CD4-positive, alpha-beta T cell treated with Interleukin-2 at 100 ng/mL for 4 hours (primary cell): Measurements from ENCODE around the gene SLC47A1.
"Not testable (repeated sequence)": the region's sequence is repeated elsewhere in the genome, so short reads cannot be mapped to it uniquely, and the experiment has no call there.

Source experiments
- DNase-seq: peaks from one replicate; pipeline ENCODE4 v3.0.0-alpha.2; 2020; ENCODE audit warnings: low spot score

The SLC47A1 gene

GRCh38 chr17:19558946-19559345 is 25.3 kb downstream of the SLC47A1 start:
- no peak for DNase-seq

DNA sequence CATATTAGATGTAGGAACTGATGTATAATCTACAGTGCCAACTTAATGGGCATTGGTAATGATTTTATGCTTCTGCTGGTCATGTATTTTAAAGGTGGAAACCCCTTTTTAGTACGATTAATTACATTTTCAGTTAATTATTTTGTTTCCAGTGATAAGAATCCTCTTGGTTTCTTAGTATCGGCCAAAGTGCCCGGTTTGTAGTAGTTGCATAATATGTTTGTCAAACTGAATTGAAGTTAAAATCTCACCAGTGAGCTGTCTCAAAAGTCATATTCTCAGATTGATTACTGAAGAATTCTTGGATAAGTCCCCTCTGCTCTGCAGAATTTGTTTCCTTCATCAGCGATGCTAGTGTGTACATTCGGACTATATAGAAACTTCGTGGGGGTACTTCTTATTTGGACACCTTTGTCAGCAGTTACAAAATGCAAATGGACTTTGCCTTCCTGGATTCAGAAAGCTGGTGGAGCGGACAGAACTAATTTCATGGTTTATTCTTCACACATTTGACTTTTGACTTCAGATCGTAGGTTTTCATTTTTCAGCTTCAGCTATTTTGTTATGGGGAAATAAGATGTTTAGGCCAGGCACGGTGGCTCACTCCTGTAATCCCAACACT is 28.2 kb downstream of the SLC47A1 start:
- no peak for DNase-seq

DNA sequence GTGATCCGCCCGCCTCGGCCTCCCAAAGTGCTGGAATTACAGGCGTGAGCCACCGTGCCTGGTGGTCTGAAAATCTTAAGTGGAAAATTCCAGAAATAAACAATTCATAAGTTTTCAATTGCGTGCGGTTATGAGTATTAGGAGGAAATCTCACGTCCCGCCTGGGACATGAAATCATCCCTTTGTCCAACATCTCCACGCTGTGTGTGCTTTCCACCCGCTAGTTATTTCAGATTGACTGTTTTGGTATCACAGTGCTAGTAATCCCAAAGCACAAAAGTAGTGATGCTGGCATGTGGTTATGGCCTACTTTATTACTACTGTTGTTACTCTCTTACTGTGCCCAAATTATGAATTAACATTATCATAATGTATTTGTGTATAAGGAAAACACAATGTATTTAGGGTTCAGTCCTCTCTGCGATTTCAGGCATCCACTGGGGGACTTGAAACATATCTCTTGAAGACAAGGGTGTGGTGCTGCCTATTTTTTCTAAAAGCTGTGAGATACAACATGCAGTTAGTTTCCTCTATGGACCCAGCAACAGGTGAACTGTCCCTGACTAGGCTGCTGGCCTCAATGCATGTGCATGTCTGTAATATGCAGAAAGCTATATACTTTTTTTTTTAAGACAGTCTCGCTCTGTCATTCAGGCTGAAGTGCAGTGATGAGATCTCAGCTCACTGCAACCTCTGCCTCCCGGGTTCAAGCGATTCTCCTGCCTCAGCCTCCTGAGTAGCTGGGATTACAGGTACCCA is 32.3 kb downstream of the SLC47A1 start:
- DNase-seq: no peak

- DNase-seq: no peak
Observed at GRCh38 chr17:19567216-19568015, 33.8 kb downstream of the SLC47A1 start.

DNA sequence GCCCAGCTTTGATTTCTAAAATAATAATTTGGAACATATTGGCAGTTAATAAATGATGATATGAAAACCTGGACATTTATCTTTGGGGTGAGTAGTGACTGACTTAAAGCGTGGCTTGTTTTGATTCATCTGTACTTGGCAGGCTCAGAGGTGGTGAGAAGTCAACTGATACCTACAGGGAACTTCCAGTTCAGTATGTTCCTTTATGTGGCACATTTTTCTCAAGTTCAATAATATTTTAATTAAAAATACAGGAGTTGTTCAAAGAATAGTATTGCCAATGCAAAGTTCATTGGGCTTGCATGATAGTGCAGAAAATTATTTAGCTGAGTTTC is 34.3 kb downstream of the SLC47A1 start:
- DNase-seq: no peak

DNA sequence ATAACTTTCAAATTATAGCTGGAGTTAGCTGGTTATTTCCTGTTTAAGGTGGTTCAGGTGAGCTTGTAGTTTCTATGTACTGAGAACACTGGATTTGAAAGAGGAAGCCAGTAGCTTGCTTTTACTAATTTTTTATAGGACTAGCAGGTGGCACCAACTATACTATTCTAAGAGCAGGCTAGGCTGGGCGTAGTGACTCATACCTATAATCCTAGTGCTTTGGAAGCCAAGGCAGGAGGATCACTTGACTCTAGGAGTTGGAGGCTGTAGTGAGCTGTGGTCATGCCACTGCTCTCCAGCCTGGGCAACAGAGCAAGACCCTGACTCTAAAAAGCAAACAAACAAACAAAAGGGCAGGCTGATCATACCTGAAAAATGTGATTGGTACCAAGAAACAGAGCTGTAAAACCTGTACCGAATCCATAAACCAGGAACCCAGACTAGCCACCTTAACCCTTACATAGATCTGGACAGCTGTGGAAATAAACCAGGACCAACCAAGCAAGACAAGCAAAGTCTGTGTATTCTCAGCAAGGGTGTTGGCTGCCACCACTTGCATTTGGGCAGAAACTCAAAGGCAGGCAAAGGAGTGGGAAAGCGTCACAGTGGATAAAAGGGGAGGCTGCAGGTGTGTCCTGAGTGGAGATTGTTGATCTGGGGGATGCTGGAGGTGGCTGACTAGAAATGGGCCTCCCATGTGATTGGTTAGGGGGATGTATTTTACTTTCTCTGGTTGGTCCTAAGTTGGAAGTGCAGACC is 36.3 kb downstream of the SLC47A1 start:
- no peak for DNase-seq

- no peak for DNase-seq
Observed at GRCh38 chr17:19570544-19571062, 36.9 kb downstream of the SLC47A1 start.

DNA sequence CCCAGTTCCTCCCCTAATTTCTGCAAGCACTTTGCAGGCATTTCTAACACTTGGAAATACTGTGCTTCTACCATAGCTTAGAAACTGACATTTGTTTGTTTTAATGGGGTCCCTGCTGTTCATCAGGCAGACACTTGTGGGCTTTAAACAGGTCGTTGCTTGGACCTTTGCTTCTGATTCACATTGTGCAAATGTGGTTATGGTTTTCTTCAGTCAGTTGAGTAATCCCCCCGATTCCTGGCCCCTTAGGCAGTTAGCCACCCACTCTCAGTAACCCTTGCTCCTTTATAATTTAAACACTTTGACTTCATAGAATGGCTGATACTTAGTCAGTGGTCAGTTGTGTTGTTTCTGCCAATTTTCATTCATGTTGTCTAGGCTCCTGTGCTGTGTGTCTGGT is 39.4 kb downstream of the SLC47A1 start:
- no peak for DNase-seq

GRCh38 chr17:19574956-19575355 is 41.3 kb downstream of the SLC47A1 start:
- DNase-seq: no peak

GRCh38 chr17:19578545-19578944 is 44.9 kb downstream of the SLC47A1 start:
- DNase-seq: no peak

DNA sequence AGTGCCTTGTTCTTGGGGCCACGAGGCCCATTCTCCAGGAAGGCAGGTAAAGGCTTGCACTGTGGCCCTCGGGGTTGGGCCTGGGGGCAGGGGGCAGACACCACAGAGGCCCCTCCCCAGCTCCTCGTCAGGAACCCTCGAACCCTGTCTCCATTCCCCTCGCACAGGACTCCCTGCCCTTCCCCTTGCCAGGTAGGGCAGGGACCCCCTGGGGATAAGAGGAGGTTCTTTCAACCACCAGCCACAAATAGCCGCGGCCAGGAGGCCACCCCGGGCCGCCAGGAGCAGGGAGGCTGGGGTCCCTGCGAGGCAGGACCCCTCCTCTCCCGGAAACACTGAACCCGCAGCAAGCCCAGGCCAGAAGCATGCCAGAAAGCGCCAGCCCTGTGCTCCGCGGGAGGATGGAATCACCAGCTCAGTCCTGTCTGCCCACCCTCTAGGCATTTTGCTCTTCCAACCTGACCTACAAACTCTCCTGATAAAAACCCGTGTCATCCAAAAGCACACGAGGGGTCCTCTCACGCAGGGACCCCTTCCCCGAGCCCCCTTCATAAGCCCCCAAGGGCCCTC is 45.6 kb downstream of the SLC47A1 start:
- no peak for DNase-seq

DNA sequence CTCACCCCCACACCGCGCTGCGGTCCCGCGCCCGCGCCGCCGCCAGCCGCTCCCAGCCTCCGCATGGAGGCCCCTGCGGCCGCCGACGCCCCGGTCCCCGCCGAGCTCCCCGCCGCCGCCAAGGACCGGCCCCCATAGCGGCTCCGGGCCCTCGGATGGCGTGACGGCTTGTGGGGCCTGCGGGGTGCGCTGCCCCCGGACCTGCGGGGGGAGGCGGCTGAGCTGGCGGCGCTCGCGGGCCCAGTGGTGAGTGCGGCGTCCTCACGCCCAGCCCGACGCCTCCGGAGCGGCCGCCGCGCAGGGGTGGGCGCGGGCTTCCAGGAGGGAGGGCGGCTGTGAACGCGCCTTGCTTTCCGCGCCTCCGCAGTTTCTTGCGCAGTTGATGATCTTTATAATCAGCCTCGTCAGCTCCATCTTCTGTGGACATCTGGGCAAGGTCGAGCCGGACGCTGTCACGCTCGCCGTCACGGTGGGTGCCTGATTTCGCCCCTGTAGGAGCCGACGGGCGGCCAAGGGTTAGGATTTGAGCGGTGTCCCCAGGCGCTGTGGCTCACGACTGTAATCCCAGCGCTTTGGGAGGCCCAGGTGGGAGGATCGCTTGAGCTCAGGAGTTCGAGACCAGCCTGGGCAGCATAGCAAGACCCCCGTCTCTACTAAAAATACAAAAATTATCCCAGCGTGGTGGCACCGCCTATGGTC is 46.4 kb downstream of the SLC47A1 start:
- no peak for DNase-seq

GRCh38 chr17:19580566-19580920 is 46.9 kb downstream of the SLC47A1 start:
- DNase-seq: not testable (repeated sequence)

GRCh38 chr17:19582152-19582551 is 48.5 kb downstream of the SLC47A1 start:
- not testable (repeated sequence) for DNase-seq

- no peak for DNase-seq
Observed at GRCh38 chr17:19583871-19584270, 50.2 kb downstream of the SLC47A1 start.

GRCh38 chr17:19590451-19590850 is 56.8 kb downstream of the SLC47A1 start:
- DNase-seq: no peak

DNA sequence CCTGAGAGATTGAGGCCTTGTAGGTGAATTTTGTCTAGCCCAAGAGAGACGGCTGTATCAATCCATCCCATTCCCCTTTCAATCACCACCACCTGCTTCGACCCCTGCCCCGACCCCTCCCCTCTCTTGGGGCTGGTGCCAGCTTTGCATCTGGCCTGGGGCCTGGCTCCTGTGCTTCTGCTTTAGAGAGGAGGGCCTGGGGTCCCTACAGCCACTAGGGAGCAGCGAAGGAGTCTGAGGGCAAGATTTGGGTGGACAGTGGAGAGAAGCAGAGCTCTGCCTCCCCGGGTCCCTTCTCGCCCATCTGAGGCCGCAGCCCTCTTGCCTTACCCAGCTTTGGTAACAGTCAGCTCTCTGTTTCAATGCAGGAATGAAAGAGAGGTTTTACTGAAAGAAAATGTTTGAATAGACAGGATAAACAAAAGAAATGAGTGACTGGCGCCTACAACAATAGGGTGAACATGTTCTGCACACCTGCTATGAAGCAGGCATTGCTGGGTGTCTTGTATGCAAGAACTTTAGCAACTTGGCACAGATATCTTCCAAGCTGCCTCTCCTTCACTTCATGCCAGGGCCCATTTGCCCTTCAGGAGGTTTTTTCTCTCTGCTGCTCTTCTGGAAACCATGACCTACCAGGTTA is 57.4 kb downstream of the SLC47A1 start:
- no peak for DNase-seq

DNA sequence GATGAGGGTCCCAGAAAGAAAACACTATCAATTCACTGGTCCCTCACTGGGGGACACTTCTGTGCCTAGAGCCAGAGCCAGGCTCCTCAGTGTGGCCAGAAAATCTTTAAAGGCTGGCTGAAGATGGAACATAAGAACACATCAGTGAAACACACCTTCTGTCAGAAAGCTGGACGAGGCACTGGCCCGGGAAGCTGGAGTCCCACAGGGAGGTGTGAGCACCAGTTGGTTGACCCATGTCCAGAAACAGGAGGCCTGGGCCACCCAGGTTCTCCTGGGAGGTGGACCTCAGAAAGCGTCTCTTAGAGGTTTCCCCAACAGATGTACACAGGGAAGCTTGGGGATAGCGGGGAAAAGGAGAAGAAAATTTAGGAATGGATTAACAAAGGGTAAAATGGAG is 58.7 kb downstream of the SLC47A1 start:
- DNase-seq: no peak

DNA sequence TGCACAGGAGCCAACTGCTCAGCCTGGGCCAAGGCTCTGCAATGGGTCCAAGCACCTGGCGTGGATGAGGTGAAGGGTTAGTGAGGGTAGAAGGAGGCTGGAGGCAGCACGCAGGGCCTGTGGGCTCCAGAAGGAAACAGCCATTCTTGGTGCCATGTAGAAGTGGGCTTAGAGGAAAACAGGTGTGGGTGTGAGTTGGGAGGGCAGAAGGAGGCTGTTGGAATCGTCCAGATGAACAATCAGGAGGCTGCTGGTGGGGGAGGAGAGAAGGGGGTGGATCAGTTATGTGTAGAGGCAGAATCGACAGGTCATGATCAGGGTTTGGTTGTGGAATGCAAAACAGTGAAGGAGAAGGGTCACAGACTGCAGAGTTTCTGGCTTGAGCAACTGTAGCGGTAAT is 63.2 kb downstream of the SLC47A1 start:
- no peak for DNase-seq

GRCh38 chr17:19610311-19610710 is 76.7 kb downstream of the SLC47A1 start:
- DNase-seq: no peak

- DNase-seq: no peak
Observed at GRCh38 chr17:19610879-19611278, 77.2 kb downstream of the SLC47A1 start.
